Measurements from ENCODE around the gene TTPAL.
A peak's percentile ranks its signal among the peaks of the same experiment; 100 is the strongest.

The TTPAL gene, protein sequence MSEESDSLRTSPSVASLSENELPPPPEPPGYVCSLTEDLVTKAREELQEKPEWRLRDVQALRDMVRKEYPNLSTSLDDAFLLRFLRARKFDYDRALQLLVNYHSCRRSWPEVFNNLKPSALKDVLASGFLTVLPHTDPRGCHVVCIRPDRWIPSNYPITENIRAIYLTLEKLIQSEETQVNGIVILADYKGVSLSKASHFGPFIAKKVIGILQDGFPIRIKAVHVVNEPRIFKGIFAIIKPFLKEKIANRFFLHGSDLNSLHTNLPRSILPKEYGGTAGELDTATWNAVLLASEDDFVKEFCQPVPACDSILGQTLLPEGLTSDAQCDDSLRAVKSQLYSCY

GRCh38 chr20:44475694-44476560, at the start of gene TTPAL:
Gene TTPAL (plus strand): TSS chr20:44475874. CDS start chr20:44480000, 4,126 bp downstream.
- TF ChIP-seq, protein P1, sequence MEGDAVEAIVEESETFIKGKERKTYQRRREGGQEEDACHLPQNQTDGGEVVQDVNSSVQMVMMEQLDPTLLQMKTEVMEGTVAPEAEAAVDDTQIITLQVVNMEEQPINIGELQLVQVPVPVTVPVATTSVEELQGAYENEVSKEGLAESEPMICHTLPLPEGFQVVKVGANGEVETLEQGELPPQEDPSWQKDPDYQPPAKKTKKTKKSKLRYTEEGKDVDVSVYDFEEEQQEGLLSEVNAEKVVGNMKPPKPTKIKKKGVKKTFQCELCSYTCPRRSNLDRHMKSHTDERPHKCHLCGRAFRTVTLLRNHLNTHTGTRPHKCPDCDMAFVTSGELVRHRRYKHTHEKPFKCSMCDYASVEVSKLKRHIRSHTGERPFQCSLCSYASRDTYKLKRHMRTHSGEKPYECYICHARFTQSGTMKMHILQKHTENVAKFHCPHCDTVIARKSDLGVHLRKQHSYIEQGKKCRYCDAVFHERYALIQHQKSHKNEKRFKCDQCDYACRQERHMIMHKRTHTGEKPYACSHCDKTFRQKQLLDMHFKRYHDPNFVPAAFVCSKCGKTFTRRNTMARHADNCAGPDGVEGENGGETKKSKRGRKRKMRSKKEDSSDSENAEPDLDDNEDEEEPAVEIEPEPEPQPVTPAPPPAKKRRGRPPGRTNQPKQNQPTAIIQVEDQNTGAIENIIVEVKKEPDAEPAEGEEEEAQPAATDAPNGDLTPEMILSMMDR (IDR thresholded peaks at IDR 0.05; ENCODE audit: low read depth, low read length) = peak; percentile 43
- peak within 1 kb of the TSS; percentile 91 to 97 for H3K4me3 ChIP-seq (replicated peaks in 1 of 2; ENCODE audit: low read depth in 2 of 2, low read length in 2 of 2)
- DNase-seq (ENCODE audit: low read depth in 2 of 2) = peak; percentile 81 to 85

- no peak overlapping the region for H3K4me3 ChIP-seq (replicated peaks in 1 of 2; ENCODE audit: low read depth in 2 of 2, low read length in 2 of 2)
- no peak for DNase-seq (ENCODE audit: low read depth in 2 of 2)
- TF ChIP-seq, protein P1 (IDR thresholded peaks at IDR 0.05; ENCODE audit: low read depth, low read length) = no peak
Observed at GRCh38 chr20:44425923-44426322, 49.8 kb upstream of the TTPAL start.

DNA sequence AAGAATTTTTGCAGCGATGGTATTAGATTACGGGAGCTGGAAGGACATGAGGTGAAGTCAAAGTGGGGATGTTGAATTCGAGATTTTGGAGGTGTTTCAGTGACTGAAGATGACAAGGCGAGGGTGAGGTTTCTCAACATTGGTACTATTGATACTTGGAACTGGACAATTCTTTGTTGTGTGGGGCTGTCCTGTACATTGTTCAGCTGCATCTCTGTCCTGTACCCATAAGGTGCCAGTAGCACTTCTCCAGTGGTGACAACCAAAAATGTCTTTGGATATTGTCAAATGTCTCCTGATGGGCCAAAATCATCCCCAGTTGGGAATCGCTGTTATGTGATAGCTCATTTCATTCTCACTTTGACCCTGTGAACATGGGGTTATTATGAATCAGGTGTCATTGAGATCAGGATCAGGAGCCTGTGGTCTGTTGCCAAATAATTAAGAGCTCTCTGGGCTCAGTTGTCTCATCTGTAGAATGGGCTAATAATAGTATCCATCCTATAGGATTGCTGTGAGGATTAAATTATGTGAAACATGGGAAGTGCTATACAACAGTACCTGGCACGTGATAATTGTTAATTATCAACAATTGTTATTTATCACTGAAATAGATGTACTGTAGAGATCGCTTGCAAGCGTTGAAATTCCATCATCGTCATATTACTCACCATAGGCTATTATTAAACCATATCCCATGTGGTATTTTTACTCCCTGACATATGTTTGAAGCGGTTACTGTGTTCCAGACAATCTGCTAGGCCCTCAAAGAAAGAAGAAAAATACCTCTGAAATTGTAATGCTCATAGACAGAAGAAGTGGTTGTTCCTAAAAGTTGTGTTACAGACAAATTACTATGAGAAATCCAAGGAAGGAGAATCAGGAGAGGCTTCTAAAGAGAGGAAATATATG, 48.5 kb upstream of the TTPAL start:
- DNase-seq (ENCODE audit: low read depth in 2 of 2) = no peak
- TF ChIP-seq, protein P1 (IDR thresholded peaks at IDR 0.05; ENCODE audit: low read depth, low read length) = no peak
- H3K4me3 ChIP-seq (replicated peaks in 1 of 2; ENCODE audit: low read depth in 2 of 2, low read length in 2 of 2) = no peak overlapping the region

DNA sequence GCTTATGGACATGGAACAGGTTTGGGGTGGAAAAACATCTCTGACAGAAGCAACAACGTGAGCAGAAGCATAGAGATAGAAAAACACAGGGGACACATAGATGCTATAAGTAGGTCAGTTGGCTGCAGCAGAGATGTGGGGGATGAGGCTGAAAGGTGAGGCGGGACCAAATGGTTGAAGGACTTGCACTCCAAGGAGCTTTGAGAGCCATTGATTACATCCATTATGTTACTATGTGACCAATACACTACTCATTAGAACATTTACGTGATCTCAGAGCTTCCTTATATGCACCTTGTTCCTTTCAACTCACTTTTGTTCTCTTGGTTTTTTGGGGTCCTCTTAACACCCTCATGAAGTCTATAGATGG, 47.9 kb upstream of the TTPAL start:
- TF ChIP-seq, protein P1 (IDR thresholded peaks at IDR 0.05; ENCODE audit: low read depth, low read length) = no peak
- no peak for DNase-seq (ENCODE audit: low read depth in 2 of 2)
- H3K4me3 ChIP-seq (replicated peaks in 1 of 2; ENCODE audit: low read depth in 2 of 2, low read length in 2 of 2) = no peak overlapping the region

GRCh38 chr20:44428174-44429016, 47.3 kb upstream of the TTPAL start:
- H3K4me3 ChIP-seq (replicated peaks in 1 of 2; ENCODE audit: low read depth in 2 of 2, low read length in 2 of 2) = no peak overlapping the region
- no peak for DNase-seq (ENCODE audit: low read depth in 2 of 2)
- TF ChIP-seq, protein P1 (IDR thresholded peaks at IDR 0.05; ENCODE audit: low read depth, low read length) = no peak

DNA sequence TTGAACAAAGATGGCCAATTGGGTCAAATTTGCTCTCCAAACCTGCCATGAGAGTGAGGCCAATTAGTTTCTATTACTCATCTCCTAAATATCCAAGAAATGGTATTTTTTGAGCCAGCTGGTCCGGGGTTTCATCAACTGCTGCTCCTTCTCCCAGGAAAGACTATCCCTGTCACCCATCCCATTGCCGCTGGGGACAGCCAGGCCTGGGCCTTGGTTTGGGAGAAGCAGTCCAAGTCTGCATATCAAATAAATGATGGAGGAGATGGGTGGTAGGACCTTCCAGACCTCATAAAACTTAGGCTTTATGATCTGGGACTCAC, 46.7 kb upstream of the TTPAL start:
- TF ChIP-seq, protein P1 (IDR thresholded peaks at IDR 0.05; ENCODE audit: low read depth, low read length) = no peak
- DNase-seq (ENCODE audit: low read depth in 2 of 2) = no peak
- no peak overlapping the region for H3K4me3 ChIP-seq (replicated peaks in 1 of 2; ENCODE audit: low read depth in 2 of 2, low read length in 2 of 2)

Measured in cardiac fibroblast (primary cell).